Caki2 (cell line): Measurements from ENCODE around the gene CD69. TPM values are rescaled to one million over a fixed set of nuclear protein-coding genes. Genes with fewer than 3 reads are reported as not detected.
"Not testable (repeated sequence)": the region's sequence is repeated elsewhere in the genome, so short reads cannot be mapped to it uniquely, and the experiment has no call there.

Experiments
- DNase-seq: peaks from one replicate; pipeline ENCODE4 v3.0.0-alpha.2; 2015; ENCODE audit warnings: low read depth
- in situ Hi-C: cut with HindIII; loops from 2 replicates; pipeline ENCODE4 v1.10.0; 2016; ENCODE audit warnings: low sequenced_read_pairs, low pct_unique_long_range_greater_than_20kb, mixed read lengths
- total RNA-seq: library from RNA; depleted of rRNA; stranded (reverse); fragments of >200 nt; shearing (Covaris generic); gene quantifications from 2 replicates; pipeline ENCODE4 v1.2.3, GENCODE V29; 2014; ENCODE audit warnings: low replicate concordance; rRNA removed

CD69 gene
- total RNA-seq, 1 experiment from 2014 or later = 0.71 TPM

- DNase-seq = no peak
- in situ Hi-C loops = no loop called here
Observed at GRCh38 chr12:9706086-9706685, 54.5 kb downstream of the CD69 start.

DNA sequence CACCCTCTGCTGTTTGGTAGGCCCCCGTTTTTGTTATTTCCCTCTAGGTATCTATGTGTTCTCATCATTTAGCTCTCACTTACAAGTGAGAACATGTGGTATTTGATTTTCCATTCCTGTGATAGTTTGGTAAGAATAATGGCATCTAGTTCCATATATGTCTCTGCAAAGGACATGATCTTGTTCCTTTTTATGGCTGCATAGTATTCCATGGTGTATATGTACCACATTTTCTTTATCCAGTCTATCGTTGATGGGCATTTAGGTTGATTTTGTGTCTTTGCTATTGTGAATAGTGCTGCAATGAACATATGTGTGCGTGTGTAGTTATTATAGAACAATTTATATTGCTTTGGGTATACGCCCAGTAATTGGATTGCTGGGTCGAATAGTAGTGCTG lies 56.1 kb downstream of the CD69 start:
- in situ Hi-C loops, DNase-seq: not testable (repeated sequence)

Other genes with a start within 250 kb of the CD69 start
- not detected in 2 replicates for gene KLRB1, start 153.0 kb downstream of the CD69 start, total RNA-seq
- gene CLEC2D, start 91.2 kb downstream of the CD69 start, total RNA-seq = 1.6 and 1.8 TPM in 2 replicates
- gene CLECL1, start 27.8 kb downstream of the CD69 start, total RNA-seq = not detected in 2 replicates
- 1.2 TPM in 1 of 2 replicates, not detected in the other for gene KLRF1, start 66.6 kb upstream of the CD69 start, total RNA-seq
- 4.7 and 11.5 TPM in 2 replicates for gene CLEC2B, start 108.5 kb upstream of the CD69 start, total RNA-seq
- gene KLRF2, start 120.6 kb upstream of the CD69 start, total RNA-seq = not detected in 2 replicates
- not detected in 2 replicates for gene CLEC2A, start 171.5 kb upstream of the CD69 start, total RNA-seq
- gene CLEC12A, start 210.5 kb upstream of the CD69 start, total RNA-seq = not detected in 2 replicates
- not detected in 2 replicates for gene CLEC1B, start 238.2 kb upstream of the CD69 start, total RNA-seq
- gene CLEC12B, start 249.7 kb upstream of the CD69 start, total RNA-seq = not detected in 2 replicates